ENCODE measurements around the gene METTL25B. TPM values are rescaled to one million over a fixed set of nuclear protein-coding genes. Genes with fewer than 3 reads are reported as not detected.

Gene METTL25B
- total and polyA plus RNA-seq, 7 donors, result 11.8 to 33.1 (median 19.0) TPM

DNA sequence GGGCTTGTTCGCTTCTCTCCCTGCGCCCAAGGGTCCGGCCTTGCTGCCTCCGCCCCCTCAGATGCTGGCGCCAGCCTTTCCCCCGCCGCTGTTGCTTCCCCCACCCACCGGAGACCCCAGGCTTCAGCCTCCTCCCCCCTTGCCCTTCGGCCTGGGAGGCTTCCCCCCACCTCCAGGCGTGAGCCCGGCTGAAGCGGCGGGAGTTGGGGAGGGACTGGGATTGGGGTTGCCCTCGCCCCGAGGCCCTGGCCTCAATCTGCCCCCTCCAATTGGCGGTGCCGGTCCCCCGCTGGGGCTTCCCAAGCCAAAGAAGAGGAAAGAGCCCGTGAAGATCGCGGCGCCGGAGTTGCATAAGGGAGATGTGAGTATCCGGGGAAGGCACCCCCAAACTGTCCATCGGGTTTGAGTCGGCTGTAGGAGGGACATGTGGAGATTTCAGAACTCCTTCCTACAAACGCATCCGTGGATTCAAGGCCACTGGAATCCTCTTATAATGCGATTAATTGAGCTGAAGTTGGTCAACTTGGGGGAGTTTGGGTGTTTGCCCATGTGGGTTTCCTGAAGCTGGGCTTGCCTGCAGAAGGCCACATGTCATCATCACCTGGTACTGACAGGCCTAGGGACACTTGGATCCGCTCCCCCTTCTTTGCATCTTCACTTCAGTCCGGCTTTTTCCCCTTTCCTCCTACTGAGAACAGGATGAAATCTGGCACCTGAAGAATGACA is 39.8 kb downstream of the METTL25B start:
- TF ChIP-seq, protein P1, sequence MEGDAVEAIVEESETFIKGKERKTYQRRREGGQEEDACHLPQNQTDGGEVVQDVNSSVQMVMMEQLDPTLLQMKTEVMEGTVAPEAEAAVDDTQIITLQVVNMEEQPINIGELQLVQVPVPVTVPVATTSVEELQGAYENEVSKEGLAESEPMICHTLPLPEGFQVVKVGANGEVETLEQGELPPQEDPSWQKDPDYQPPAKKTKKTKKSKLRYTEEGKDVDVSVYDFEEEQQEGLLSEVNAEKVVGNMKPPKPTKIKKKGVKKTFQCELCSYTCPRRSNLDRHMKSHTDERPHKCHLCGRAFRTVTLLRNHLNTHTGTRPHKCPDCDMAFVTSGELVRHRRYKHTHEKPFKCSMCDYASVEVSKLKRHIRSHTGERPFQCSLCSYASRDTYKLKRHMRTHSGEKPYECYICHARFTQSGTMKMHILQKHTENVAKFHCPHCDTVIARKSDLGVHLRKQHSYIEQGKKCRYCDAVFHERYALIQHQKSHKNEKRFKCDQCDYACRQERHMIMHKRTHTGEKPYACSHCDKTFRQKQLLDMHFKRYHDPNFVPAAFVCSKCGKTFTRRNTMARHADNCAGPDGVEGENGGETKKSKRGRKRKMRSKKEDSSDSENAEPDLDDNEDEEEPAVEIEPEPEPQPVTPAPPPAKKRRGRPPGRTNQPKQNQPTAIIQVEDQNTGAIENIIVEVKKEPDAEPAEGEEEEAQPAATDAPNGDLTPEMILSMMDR (IDR thresholded peaks at IDR 0.05), result no peak
- TF ChIP-seq EP300 (IDR thresholded peaks at IDR 0.05), result no peak
- TF ChIP-seq POLR2A (IDR thresholded peaks at IDR 0.05), result no peak
- TF ChIP-seq POLR2AphosphoS5 (IDR thresholded peaks at IDR 0.05), result no peak
- peaks cover 0 to 58% (median 54%) of the 10 kb centered on the region in 4 donors for H3K4me1 ChIP-seq
- no peaks in the 10 kb centered on the region for H3K9me3 ChIP-seq
- DNase-seq, result peak; percentile 74
- H3K27ac ChIP-seq, result peak overlapping the region; percentile 92 to 96 (median 93)
- H3K36me3 ChIP-seq, result peaks cover 0 to 18% (median 6%) of the 10 kb centered on the region in 4 donors
- WGBS, 2 donors, result 0 to 1% methylated on average over 31 of the region's 31 CpGs
- no peaks in the 10 kb centered on the region for H3K27me3 ChIP-seq
- intact Hi-C loops (cut with DNase I), result loop anchor here (2.0 to 5.0 kb wide), 2 partner anchors 17 to 41 kb away; partner anchors contain the start of genes HDGF, ISG20L2 and METTL25B
- H3K4me3 ChIP-seq, result peak overlapping the region; percentile 67 to 99 (median 86)

DNA sequence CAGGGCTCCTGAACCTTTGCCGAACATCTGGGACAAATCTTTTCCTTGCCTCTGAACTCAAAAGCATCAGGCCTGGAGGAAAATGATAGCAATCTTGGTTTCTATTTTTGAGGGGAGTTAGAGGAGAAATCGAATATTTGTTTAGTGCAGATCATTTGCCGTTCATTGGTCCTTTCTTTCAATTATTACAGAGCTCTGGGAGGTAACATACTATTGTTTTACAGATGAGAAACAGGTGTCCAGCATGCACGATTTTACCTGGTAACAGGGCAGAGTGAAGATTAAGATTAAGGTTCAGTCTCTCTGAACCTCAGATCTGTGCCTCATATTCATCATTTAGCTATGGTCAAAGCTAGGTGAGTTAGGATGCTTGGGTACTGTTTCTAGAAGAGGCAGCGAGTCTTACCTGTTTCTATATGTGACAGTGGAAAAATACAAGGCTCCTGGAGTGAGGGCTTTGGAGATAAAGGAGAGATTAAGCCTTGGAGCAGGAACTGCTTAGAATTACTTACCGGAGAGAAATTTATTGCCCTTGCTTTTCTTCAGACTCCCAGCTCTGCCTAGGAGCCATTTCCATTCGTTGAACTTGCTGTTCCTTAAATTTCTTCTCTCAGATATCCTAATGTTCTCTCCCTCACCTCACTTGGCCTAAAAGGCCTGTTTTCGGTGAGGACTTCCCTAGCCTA is 40.5 kb downstream of the METTL25B start:
- TF ChIP-seq POLR2AphosphoS5 (IDR thresholded peaks at IDR 0.05), result no peak
- TF ChIP-seq POLR2A (IDR thresholded peaks at IDR 0.05), result no peak
- TF ChIP-seq, protein P1 (IDR thresholded peaks at IDR 0.05), result no peak
- TF ChIP-seq EP300 (IDR thresholded peaks at IDR 0.05), result no peak
- DNase-seq, result no peak
- no peaks in the 10 kb centered on the region for H3K9me3 ChIP-seq
- 10 to 27% methylated on average over 8 of the region's 8 CpGs for WGBS, 2 donors
- H3K4me1 ChIP-seq, result peaks cover 0 to 64% (median 61%) of the 10 kb centered on the region in 4 donors
- H3K4me3 ChIP-seq, result peak overlapping the region; percentile 67 to 99 (median 86)
- H3K36me3 ChIP-seq, result peaks cover 0 to 18% (median 6%) of the 10 kb centered on the region in 4 donors
- peak overlapping the region; percentile 92 to 96 (median 93) for H3K27ac ChIP-seq
- H3K27me3 ChIP-seq, result no peaks in the 10 kb centered on the region
- intact Hi-C loops (cut with DNase I), result loop anchor here (5.0 kb wide), 1 partner anchor 41 kb away; the partner anchor contains the start of genes ISG20L2 and METTL25B

DNA sequence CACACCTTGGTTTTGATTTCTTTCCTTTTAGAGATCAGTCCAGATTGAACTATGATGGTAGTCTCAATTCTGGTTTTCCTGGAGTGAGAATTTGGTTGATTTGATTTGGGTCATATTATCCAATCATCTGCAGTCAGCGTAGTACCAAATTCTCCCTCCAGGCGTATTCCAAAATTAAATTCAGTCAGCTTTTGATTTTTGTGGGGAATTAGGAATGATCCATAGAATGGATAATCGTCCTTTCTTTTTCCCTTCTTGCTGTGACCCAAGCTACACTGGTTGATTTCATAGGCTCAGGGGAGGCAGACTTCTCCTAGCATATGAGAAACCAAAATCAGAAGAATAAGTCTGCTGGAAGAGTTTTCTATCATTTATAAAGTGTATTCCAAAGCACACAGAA is 44.0 kb downstream of the METTL25B start:
- Histone ChIP-seq H3K4me3 (no peak overlapping the region), H3K27ac (peak overlapping the region in 2 of 4 donors; percentile 5 to 29), H3K9me3 (no peaks in the 10 kb centered on the region), H3K27me3 (no peaks in the 10 kb centered on the region), H3K36me3 (peaks cover 0 to 18% (median 6%) of the 10 kb centered on the region in 4 donors), H3K4me1 (peaks cover 0 to 73% (median 66%) of the 10 kb centered on the region in 4 donors)
- 90 to 93% methylated on average over 3 of the region's 3 CpGs for WGBS, 2 donors
- intact Hi-C loops (cut with DNase I), result no loop called here
- TF ChIP-seq POLR2A (IDR thresholded peaks at IDR 0.05) (no peak), POLR2AphosphoS5 (IDR thresholded peaks at IDR 0.05) (no peak), EP300 (IDR thresholded peaks at IDR 0.05) (no peak)
- TF ChIP-seq, protein P1 (IDR thresholded peaks at IDR 0.05), result no peak
- no peak for DNase-seq

DNA sequence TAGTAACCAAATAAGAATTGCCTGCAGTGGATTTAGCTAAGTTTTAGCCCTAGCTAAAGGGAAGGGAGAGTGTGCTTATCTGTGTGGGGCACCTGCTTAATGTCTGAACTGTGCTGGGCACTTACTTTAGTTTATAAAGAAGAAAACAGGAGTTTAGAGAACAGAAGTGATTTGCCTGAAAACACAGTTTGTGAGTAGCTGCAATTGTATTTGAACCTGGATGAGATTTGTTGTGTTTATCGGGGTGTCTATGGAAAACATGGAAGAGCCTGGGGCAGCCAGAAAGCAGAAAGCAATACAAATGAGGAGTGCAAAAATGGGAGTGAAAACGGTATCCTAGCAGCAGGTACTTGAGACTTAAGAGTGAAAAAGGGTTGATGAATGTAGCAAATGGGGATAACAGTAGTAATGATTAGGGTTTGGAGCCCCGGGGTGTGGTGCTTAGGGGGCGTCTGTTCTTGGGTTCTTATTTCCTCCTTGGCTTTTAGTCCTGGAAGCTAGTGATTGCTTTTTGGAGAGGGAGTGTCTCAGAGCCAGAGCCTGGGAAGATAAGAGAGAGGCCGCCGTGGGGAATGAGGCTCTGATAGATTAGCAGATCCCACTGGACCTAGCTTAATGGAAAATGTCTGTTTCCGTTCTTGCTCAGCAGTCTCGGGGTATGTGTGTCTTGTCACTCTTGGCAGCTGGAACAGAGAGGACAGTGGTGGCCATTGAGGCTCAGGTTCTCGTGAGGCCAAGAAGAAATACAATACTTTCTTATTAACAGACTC is 44.6 kb downstream of the METTL25B start:
- TF ChIP-seq POLR2A (IDR thresholded peaks at IDR 0.05), result no peak
- TF ChIP-seq, protein P1 (IDR thresholded peaks at IDR 0.05), result no peak
- no peak for TF ChIP-seq POLR2AphosphoS5 (IDR thresholded peaks at IDR 0.05)
- no peak for TF ChIP-seq EP300 (IDR thresholded peaks at IDR 0.05)
- 47 to 67% methylated on average over 9 of the region's 9 CpGs for WGBS, 2 donors
- H3K4me3 ChIP-seq, result no peak overlapping the region
- peak overlapping the region in 3 of 4 donors; percentile 10 to 29 (median 27) for H3K27ac ChIP-seq
- peak; percentile 35 for DNase-seq
- peaks cover 0 to 80% (median 72%) of the 10 kb centered on the region in 4 donors for H3K4me1 ChIP-seq
- no peaks in the 10 kb centered on the region for H3K9me3 ChIP-seq
- H3K36me3 ChIP-seq, result peaks cover 0 to 18% (median 6%) of the 10 kb centered on the region in 4 donors
- intact Hi-C loops (cut with DNase I), result no loop called here
- H3K27me3 ChIP-seq, result no peaks in the 10 kb centered on the region

Measured in sigmoid colon (tissue), 7 donors.